Body of pancreas (tissue), 4 donors: Measurements from ENCODE around the gene SLC25A46.

ENCODE experiments used
- POLR2A ChIP-seq, 3 donors: fragments of 450-650 bp; IDR thresholded peaks; one replicate each; pipeline ENCODE4 v1.6.1; 2016; ENCODE audit warnings: antibody characterized with exemption in 3 of 3, mild to moderate bottlenecking in 2 of 3
- TF ChIP-seq, protein P1 (sequence below), 7 experiments: fragments of 450-650 bp in 4 of 7; fragments of 200-600 bp in 3 of 7; sonication (generic) in 3 of 7; IDR thresholded peaks; one replicate each; pipeline ENCODE4 v1.5.1; 2016 to 2019; ENCODE audit warnings: antibody characterized with exemption in 7 of 7

DNA sequence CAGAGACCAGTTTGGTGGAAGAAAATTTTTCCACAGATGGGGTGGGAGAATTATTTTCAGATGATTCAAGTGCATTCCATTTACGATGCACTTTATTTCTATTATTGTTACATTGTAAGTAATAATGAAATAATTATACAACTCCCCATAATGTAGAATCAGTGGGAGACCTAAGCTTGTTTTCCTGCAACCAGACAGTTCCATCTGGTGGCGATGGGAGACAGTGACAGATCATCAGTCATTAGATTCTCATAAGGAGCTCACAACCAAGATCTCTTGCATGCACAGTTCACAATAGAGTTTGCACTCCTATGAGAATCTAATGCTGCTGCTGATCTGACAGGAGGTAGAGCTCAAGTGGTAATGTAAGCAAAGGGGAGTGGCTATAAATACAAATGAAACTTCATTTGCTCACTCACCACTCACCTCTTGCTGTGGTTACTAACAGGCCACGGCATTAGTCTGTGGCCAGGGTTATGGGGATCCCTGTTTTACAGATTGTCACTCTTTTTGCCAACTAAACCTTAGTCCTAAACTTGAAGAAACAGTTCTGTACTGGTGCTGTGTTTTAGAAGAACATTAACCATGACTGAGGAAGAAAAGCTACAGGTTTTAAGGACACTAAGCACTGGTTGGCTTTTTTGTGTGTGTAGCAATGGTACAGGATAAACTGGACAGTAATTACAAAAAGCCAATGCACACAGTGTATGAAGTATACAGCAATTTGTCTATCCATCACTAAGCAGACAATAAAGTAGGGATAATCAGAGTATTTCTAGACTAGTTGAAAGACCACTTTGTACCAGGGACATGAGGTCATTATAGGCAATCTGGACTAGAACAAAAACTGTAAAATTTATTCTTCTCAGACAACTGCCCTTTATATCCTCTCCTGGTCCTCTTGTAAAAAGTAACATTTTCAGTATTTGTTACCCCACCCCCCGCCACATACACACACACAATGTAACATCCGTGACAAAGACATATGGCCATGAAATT lies 22.3 kb upstream of the SLC25A46 start:
- TF ChIP-seq, protein P1, sequence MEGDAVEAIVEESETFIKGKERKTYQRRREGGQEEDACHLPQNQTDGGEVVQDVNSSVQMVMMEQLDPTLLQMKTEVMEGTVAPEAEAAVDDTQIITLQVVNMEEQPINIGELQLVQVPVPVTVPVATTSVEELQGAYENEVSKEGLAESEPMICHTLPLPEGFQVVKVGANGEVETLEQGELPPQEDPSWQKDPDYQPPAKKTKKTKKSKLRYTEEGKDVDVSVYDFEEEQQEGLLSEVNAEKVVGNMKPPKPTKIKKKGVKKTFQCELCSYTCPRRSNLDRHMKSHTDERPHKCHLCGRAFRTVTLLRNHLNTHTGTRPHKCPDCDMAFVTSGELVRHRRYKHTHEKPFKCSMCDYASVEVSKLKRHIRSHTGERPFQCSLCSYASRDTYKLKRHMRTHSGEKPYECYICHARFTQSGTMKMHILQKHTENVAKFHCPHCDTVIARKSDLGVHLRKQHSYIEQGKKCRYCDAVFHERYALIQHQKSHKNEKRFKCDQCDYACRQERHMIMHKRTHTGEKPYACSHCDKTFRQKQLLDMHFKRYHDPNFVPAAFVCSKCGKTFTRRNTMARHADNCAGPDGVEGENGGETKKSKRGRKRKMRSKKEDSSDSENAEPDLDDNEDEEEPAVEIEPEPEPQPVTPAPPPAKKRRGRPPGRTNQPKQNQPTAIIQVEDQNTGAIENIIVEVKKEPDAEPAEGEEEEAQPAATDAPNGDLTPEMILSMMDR (IDR thresholded peaks at IDR 0.05) = no peak
- TF ChIP-seq POLR2A (IDR thresholded peaks at IDR 0.05) = no peak
